ENCODE data around the gene UFC1. TPM values are rescaled to one million over a fixed set of nuclear protein-coding genes. Genes with fewer than 3 reads are reported as not detected.

UFC1 gene
- total and polyA plus RNA-seq, 2 of the 13 experiments (the other 11 are each of a cell fraction or from before 2014, with no cell fraction given): 72.8 to 85.2 TPM

- no peak for TF ChIP-seq SRSF1 (optimal IDR thresholded peaks at IDR 0.05; ENCODE audit: low read depth, low read length)
- peak; percentile 40; the same call in 1 of the 2 replicates for TF ChIP-seq SALL1 (CRISPR knock-in tag; IDR thresholded peaks at IDR 0.05)
- no peak for TF ChIP-seq ZNF780A (CRISPR knock-in tag; IDR thresholded peaks at IDR 0.05)
- TF ChIP-seq SPEN (CRISPR knock-in tag; IDR thresholded peaks at IDR 0.05; ENCODE audit: low read depth): no peak
- no peak for TF ChIP-seq ZNF362 (CRISPR knock-in tag; IDR thresholded peaks at IDR 0.05; ENCODE audit: borderline replicate concordance)
- no peak for TF ChIP-seq IRF9 (CRISPR knock-in tag; IDR thresholded peaks at IDR 0.05; ENCODE audit: borderline replicate concordance)
- TF ChIP-seq AGO1 (IDR thresholded peaks at IDR 0.05; ENCODE audit: low read depth, low read length, poor library complexity, severe bottlenecking): no peak
- TF ChIP-seq ZNF687 (CRISPR knock-in tag; IDR thresholded peaks at IDR 0.05): no peak
- no peak for TF ChIP-seq BRCA1 (CRISPR knock-in tag; IDR thresholded peaks at IDR 0.05)
- no peak for TF ChIP-seq POGZ (CRISPR knock-in tag; IDR thresholded peaks at IDR 0.05)
- no peak for TF ChIP-seq KLF15 (CRISPR knock-in tag; IDR thresholded peaks at IDR 0.05; ENCODE audit: borderline replicate concordance)
- no peak for TF ChIP-seq ZC3H4 (CRISPR knock-in tag; IDR thresholded peaks at IDR 0.05; ENCODE audit: borderline replicate concordance)
- TF ChIP-seq ZNF180 (CRISPR knock-in tag; IDR thresholded peaks at IDR 0.05; ENCODE audit: borderline replicate concordance, low read depth): no peak
- no peak for TF ChIP-seq FOSL1 (CRISPR knock-in tag; IDR thresholded peaks at IDR 0.05; ENCODE audit: borderline replicate concordance)
- TF ChIP-seq SRSF9 (IDR thresholded peaks at IDR 0.05; ENCODE audit: borderline replicate concordance, insufficient read depth, low read depth, low read length, poor library complexity, severe bottlenecking): no peak
- no peak for TF ChIP-seq KLF13 (CRISPR knock-in tag; IDR thresholded peaks at IDR 0.05)
- TF ChIP-seq RAD21 (CRISPR knock-in tag; IDR thresholded peaks at IDR 0.05): peak; percentile 79
- no peak for TF ChIP-seq ZNF710 (CRISPR knock-in tag; IDR thresholded peaks at IDR 0.05; ENCODE audit: borderline replicate concordance)
- TF ChIP-seq SALL2 (CRISPR knock-in tag; IDR thresholded peaks at IDR 0.05): peak; percentile 37; the same call in 1 of the 2 replicates
Observed at GRCh38 chr1:161192476-161193465, 39.0 kb downstream of the UFC1 start (continued).

Measured in HepG2 (cell line).